GM12891 (cell line): ENCODE measurements around the gene GATAD2B.
A peak's percentile ranks its signal among the peaks of the same experiment; 100 is the strongest.
"Not testable (repeated sequence)": the region's sequence is repeated elsewhere in the genome, so short reads cannot be mapped to it uniquely, and the experiment has no call there.

Experiments
- DNase-seq: peaks from one replicate; pipeline ENCODE4 v3.0.0; 2011; ENCODE audit warnings: low spot score; ENCODE audit not compliant: insufficient read length
- FAIRE-seq: peaks from 2 replicates; lab custom pipeline; 2011; peaks lifted over from hg19 to GRCh38; lab: Jason Lieb, UNC
- PAX5 ChIP-seq: IDR thresholded peaks from 2 replicates; pipeline ENCODE4 v1.6.1; 2011; ENCODE audit warnings: low read length, moderate library complexity, mild to moderate bottlenecking; ENCODE audit not compliant: insufficient read depth, severe bottlenecking
- POLR2A ChIP-seq: IDR thresholded peaks from 2 replicates; pipeline ENCODE4 v1.6.1; 2011; ENCODE audit warnings: low read depth, low read length, control low read depth
- POLR2AphosphoS5 ChIP-seq: IDR thresholded peaks from 2 replicates; pipeline ENCODE4 v1.6.1; 2011; ENCODE audit warnings: low read depth, low read length, control low read depth
- POU2F2 ChIP-seq: IDR thresholded peaks from 2 replicates; pipeline ENCODE4 v1.6.1; 2011; ENCODE audit warnings: low read depth, mild to moderate bottlenecking, control low read depth, low read length, moderate library complexity
- SPI1 ChIP-seq: IDR thresholded peaks from 2 replicates; pipeline ENCODE4 v1.6.1; 2011; ENCODE audit warnings: low read depth, low read length, control low read depth
- TAF1 ChIP-seq: IDR thresholded peaks from 2 replicates; pipeline ENCODE4 v1.6.1; 2011; ENCODE audit warnings: low read depth, low read length, control low read depth

Gene GATAD2B

GRCh38 chr1:153869486-153869885 lies 53.3 kb downstream of the GATAD2B start:
- DNase-seq (no peak), FAIRE-seq (no peak)
- TF ChIP-seq PAX5 (no peak), TAF1 (no peak), SPI1 (no peak), POLR2AphosphoS5 (no peak), POLR2A (no peak), POU2F2 (no peak)

- no peak for TF ChIP-seq TAF1
- TF ChIP-seq POLR2A = no peak
- TF ChIP-seq POLR2AphosphoS5 = no peak
- no peak for TF ChIP-seq POU2F2
- TF ChIP-seq PAX5 = no peak
- no peak for TF ChIP-seq SPI1
- DNase-seq = no peak
- FAIRE-seq = no peak
Observed at GRCh38 chr1:153866045-153866850, 56.5 kb downstream of the GATAD2B start.

GRCh38 chr1:153860285-153860684 lies 62.5 kb downstream of the GATAD2B start:
- TF ChIP-seq PAX5 = no peak
- TF ChIP-seq POU2F2 = no peak
- TF ChIP-seq POLR2AphosphoS5 = no peak
- no peak for TF ChIP-seq POLR2A
- no peak for TF ChIP-seq TAF1
- no peak for TF ChIP-seq SPI1
- DNase-seq (no peak), FAIRE-seq (no peak)

GRCh38 chr1:153857505-153857904 lies 65.3 kb downstream of the GATAD2B start:
- DNase-seq (no peak), FAIRE-seq (no peak)
- no peak for TF ChIP-seq SPI1
- TF ChIP-seq TAF1 = no peak
- no peak for TF ChIP-seq POLR2A
- no peak for TF ChIP-seq POLR2AphosphoS5
- no peak for TF ChIP-seq PAX5
- TF ChIP-seq POU2F2 = no peak

- FAIRE-seq (no peak), DNase-seq (no peak)
- TF ChIP-seq SPI1 (no peak), TAF1 (no peak), POU2F2 (no peak), POLR2A (no peak), PAX5 (no peak), POLR2AphosphoS5 (no peak)
Observed at GRCh38 chr1:153856763-153857162, 66.0 kb downstream of the GATAD2B start.

- FAIRE-seq (no peak), DNase-seq (no peak)
- no peak for TF ChIP-seq POLR2A
- TF ChIP-seq SPI1 = peak; percentile 31; the same call in 1 of the 2 replicates
- TF ChIP-seq TAF1 = no peak
Observed at GRCh38 chr1:153852170-153852569, 70.6 kb downstream of the GATAD2B start.

- FAIRE-seq (peak; percentile 62), DNase-seq (no peak)
- TF ChIP-seq SPI1 (peak; percentile 46; the same call in 1 of the 2 replicates), POLR2A (peak; percentile 39; the same call in 1 of the 2 replicates), POU2F2 (peak; percentile 51; the same call in 1 of the 2 replicates), TAF1 (no peak)
Observed at GRCh38 chr1:153849487-153850185, 73.1 kb downstream of the GATAD2B start.

- FAIRE-seq (no peak), DNase-seq (no peak)
- TF ChIP-seq POLR2AphosphoS5 (no peak), SPI1 (no peak), POU2F2 (no peak), PAX5 (no peak), POLR2A (no peak), TAF1 (no peak)
Observed at GRCh38 chr1:153848805-153849204, 74.0 kb downstream of the GATAD2B start.

- no peak for TF ChIP-seq SPI1
- no peak for TF ChIP-seq PAX5
- no peak for TF ChIP-seq POLR2A
- TF ChIP-seq TAF1 = no peak
- no peak for TF ChIP-seq POU2F2
- no peak for TF ChIP-seq POLR2AphosphoS5
- no peak for FAIRE-seq
Observed at GRCh38 chr1:153845158-153845557, 77.6 kb downstream of the GATAD2B start.

GRCh38 chr1:153844349-153844748 lies 78.4 kb downstream of the GATAD2B start:
- DNase-seq, FAIRE-seq: not testable (repeated sequence)

More at GRCh38 chr1:153845158-153845557, 77.6 kb downstream of the GATAD2B start:
- DNase-seq = no peak
